ENCODE measurements around the gene TWF2.
A peak's percentile ranks its signal among the peaks of the same experiment; 100 is the strongest.

The TWF2 gene

DNA sequence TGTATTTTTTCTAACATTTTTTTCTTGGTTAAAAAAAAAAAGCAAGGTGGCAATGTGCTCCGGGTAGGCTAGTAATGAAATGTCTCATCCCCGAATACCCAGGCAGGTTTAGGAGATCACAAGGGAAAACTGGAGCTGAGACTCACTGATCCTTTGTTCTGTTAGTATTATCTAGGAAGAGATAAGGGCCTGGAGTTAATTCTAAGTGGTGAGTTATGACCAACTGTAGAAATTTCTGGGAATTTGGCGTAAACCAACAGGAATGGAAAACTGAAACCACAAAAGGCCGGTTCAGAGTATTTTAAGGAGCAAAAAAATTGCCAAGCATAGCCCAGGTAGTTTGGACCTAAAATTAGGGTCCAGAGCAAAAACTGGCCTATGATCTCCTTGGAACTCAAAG is 19.0 kb upstream of the TWF2 start:
- DNase-seq (ENCODE audit: low read depth in 3 of 3) = no peak

DNA sequence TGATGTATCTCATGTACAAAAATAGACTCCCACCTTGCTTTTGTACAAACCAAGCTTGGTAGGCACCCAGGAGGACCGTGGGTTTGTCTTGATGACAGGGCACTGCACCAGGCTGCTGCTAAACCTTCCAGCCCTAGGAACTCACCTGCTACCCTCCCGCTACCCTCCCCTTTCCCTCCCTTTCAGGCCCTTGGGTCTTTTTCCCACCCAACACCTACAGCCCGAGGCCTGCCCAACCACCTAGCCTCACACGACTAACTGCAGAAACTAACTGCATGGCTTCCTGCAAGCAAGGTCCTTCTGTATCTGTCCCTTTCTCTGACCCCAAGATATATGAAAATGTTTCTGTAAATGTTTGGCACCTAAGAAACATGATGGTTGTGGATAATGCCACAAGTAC is 17.7 kb upstream of the TWF2 start:
- no peak for DNase-seq (ENCODE audit: low read depth in 3 of 3)

DNA sequence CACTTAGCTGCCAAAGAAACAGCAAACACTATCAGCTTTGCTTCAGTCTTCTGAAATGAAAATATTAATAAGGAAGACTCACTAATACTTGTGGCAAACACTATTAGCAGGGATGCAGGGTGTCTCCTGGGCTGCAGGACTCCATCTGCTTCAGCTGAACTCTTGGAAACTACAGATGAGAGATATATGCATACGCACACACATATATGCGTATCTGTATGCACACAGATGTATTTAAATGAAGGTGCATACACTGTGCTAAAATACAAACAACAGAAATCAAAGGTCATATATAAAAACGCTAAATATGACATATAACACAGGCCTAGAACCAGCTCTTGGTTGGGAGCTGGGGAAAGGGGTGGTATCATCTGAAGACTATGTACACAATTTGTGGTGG is 17.2 kb upstream of the TWF2 start:
- no peak for DNase-seq (ENCODE audit: low read depth in 3 of 3)

DNA sequence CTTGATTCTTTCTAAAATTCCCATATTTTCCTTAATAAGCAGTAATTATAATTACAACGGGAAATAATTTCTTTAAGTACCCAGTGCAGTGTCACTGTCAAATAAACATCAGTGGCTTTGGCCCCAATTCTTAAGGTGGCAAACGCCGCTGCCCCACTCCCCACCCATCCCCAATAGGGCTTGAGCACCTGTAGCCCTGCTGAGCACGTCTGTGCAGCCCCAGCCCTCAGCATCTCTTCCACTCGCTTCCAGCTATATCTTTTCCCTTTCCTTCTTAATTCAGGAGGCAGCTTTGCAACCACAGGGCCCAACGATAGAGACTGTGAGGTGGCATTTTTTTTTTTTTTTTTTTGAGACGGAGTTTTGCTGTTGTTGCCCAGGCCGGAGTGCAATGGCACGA is 15.7 kb upstream of the TWF2 start:
- DNase-seq (ENCODE audit: low read depth in 3 of 3) = no peak

DNA sequence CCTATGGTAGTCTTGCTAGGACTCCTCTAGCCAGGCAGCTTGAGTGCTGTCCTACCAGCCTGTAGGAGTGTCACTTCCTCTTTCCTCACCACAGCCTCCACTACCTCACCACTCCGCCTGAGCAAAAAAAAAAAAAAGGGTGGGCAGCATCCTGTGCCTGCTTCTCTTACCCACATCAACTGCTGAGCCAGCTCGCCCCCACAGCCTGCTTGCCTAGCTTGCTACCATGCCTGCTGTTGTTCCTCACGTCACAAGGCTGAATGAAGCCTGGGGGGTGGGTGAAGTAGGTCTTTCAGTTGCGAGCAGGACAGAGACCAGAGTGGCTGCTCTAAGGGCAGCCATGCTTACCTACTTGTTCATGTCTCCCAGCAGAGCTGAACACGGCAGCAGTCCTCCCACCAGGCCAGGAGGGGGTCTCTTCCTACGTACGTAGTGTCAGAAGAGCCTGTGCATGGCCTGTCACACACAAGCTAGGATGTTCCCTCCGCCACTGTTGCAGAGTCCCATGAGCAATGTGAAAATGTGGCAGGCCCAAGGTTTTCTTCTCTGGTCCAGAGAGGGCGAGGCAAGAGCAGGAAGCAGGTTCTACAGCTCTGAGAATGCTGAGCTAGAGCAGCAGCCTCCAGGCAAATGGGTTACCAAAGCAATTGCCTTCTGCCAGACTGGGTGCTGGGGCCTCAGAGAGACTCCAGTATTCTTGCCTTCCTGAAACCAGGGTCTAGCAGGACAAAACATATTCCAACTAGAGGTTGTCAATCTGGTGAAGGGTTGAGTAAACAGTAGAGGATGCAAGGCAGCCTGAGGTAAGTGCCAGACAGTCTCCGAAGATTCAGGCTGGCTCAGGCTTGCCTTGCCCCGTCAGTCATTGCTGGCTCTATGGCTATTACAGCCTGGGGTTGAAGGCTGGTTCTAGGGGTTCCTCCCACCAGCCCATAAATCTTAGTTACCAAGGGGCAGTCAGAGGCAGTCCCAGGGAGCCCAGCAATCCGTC is 14.7 kb upstream of the TWF2 start:
- peak in 2 of 3 experiments; percentile 70 to 79 for DNase-seq (ENCODE audit: low read depth in 3 of 3)

DNA sequence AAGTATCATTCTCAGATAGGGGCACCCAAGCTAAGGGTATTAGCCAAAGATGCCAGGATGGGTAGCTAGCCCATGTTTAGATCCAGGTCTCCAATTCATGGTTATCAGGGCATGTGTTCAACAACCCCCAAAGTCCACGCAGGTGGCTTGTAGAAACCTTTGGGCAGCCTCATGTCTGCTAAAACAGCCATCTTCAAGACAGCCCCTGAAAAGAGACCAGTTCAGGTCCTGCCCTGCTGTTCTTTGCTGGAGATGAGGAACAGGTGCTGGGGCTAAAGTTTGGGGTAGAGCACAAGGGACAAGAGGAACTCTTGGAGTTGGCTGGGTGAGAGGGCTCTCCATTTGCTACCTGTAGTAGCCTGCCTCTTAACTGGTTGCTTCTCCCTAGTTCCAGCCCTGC is 11.2 kb upstream of the TWF2 start:
- no peak for DNase-seq (ENCODE audit: low read depth in 3 of 3)

DNA sequence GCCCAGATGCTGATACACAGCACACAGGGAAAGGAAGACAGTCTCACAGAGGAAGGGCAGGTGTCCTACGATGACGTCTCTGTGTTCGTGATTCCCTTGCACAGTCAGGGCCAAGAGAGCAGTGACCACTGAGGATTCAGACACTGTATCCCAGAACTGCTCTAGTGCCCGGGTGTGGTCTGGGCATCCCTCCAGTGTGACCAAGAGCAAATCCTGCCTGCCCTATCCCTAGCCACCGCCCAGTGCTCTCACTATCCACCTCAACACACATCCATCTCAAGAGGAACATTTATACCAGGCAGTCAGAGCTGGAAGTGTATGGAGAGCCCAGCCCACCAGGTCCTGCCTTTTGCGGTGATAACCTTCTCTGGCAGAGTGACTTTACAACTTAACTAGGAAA is 10.7 kb upstream of the TWF2 start:
- DNase-seq (ENCODE audit: low read depth in 3 of 3) = no peak

DNA sequence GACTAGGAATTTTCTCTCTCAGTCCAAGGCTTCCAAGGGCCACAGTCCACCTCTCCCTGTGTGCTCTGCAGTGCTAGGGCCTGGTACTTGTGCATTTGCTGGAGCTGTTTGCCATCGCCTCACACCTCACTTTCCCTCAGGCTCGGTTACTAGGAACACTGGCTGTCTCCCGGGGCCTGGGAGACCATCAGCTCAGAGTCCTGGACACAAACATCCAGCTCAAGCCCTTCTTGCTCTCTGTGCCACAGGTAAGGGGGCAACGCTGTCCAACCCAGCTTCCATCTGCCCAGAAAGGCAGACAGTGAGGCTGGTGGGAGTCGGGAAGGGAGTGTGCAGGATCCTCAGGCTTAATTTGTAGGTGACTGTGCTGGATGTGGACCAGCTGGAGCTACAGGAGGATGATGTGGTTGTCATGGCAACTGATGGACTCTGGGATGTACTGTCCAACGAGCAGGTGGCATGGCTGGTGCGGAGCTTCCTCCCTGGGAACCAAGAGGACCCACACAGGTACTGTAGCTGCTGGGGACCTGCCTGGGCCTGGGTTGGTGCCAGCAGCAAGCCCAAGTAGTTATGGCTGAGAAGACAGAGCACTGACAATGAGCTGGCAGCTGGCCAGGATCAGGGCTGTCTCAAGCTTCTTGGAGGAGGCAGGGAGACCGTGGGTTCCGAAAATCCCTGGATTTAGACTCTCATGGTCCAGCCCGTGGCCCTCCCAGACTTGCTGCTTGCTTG is 10.0 kb upstream of the TWF2 start:
- DNase-seq (ENCODE audit: low read depth in 3 of 3) = no peak

DNA sequence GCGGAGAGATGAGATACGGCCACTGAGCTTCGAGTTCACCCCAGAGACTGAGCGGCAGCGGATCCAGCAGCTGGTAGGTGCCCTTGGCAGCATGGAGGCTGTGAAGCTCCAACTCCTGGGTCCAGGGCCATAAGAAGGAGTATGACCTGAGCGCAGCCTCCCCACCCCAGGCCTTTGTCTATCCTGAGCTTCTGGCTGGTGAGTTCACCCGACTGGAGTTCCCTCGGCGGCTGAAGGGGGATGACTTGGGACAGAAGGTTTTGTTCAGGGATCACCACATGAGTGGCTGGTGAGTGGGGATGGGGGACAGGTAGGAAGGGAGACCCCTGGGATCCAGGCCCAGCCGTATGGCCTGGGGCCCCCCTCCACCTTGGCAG is 9.2 kb upstream of the TWF2 start:
- no peak for DNase-seq (ENCODE audit: low read depth in 3 of 3)

DNA sequence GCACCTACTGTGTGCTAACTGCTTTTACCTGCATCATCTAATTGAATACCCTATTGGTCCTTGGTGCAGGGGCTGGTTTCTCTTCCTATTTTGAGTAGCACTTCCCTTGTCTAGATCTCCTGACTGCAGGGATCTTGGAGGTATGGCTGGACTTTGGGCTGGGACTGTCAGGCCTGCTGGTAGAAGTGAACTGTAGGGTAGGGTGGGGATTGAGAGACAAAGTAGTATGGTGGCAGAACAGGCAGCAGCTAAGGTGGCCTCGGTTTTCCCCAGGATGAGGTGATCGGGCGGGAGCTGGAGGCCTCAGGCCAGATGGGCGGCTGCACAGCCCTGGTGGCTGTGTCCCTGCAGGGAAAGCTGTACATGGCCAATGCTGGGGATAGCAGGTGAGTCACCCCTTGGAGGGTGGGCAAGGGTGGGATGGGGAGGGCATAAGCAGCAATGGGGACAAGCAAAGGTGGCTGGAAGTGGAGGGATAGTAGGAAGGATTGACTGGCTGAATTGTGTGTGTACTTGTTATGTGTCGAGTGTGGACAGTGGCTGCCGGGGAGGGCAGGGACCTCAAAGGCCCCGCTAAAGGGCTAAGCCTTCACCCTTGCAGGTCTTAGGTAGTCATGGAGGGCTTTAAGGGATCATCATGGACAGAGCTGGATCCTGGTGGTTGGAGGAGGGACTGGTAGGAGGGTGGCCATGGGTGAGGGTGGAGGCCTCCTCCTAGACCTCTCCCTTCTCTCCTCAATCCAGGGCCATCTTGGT is 8.6 kb upstream of the TWF2 start:
- DNase-seq (ENCODE audit: low read depth in 3 of 3) = no peak

DNA sequence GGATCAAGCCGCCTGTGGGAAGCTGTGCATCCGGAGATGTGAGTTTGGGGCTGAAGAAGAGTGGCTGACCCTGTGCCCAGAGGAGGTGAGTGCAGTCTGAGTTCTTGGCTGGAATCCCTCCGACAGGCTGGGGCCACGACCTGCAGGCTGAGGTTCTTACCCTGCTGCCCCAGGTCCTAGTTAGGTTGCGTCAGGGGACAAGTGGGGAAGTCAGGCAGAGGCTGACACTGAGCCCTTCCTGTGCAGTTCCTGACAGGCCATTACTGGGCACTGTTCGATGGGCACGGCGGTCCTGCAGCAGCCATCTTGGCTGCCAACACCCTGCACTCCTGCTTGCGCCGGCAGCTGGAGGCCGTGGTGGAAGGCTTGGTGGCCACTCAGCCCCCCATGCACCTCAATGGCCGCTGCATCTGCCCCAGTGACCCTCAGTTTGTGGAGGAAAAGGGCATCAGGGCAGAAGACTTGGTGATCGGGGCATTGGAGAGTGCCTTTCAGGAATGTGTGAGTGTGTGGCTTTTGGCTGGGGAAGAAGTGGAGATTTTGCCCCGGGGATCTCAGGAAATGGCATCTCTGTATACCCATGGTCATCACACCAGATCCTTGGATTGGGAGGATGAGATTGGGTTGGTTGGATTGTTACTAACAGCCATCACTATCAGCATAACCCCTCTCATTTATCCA is 7.9 kb upstream of the TWF2 start:
- no peak for DNase-seq (ENCODE audit: low read depth in 3 of 3)

DNA sequence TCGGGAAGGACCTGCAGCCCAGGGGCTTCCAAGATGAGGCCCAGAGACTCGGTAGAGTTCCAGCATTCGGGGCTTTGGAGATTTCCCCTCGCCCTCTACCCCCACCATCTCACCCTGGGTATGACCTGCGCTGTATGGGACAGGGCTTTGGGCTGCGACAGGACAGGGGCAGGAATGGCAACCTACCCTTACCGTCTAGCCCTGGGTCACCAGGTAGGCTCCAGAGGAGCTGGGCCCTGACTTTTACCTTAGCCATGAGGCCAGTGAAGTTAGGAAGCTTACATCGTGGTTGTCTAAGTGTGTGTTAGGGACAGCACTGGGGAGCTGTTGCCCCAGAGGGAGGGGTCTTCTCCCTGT is 7.3 kb upstream of the TWF2 start:
- no peak for DNase-seq (ENCODE audit: low read depth in 3 of 3)

DNA sequence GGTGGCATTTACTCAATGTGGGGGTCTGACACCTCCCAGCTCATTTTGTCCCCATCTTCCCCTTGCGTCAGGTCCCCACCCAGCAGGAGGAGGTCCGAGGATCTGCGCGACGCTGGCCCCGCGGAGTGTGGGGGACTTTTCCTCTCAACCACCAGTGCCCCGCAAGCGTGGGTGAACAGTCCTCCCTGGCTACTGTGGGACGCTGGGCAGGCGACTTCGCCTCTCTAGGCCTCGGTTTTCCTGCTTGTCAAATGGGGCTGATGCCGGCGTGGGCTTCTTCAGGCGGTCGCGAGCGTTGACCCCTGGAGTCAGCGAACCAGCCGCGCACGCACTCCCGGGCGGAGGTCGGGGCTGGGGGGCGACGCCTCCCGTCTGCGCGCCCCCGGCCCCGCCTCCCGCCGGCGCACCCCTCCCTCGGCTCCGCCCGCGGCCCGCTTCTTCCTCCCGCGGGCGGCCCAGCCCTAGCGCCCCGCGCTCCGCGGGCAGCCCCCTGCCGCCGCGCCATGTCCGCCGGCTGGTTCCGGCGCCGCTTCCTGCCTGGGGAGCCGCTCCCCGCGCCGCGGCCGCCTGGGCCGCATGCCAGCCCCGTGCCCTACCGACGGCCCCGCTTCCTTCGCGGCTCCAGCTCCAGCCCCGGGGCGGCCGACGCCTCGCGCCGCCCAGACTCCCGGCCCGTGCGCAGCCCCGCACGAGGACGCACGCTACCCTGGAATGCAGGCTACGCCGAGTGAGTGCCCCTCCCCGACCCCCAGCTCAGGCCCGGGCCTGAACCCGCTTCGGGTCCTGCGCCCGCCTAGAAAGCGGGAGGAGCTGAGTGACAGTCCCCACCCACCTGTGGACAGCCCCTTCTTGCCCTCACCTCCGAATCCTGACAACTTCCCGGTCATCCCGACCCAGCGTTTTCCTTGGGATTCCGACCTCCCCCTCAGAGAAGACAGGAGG is 6.6 kb upstream of the TWF2 start, which contains the start of gene PPM1M:
PPM1M (plus strand) TSS at position 438 of the 942 bp plus-strand sequence; CDS start at position 504, 66 bp downstream.
- peak in 1 of 3 experiments; percentile 36 for DNase-seq (ENCODE audit: low read depth in 3 of 3)

DNA sequence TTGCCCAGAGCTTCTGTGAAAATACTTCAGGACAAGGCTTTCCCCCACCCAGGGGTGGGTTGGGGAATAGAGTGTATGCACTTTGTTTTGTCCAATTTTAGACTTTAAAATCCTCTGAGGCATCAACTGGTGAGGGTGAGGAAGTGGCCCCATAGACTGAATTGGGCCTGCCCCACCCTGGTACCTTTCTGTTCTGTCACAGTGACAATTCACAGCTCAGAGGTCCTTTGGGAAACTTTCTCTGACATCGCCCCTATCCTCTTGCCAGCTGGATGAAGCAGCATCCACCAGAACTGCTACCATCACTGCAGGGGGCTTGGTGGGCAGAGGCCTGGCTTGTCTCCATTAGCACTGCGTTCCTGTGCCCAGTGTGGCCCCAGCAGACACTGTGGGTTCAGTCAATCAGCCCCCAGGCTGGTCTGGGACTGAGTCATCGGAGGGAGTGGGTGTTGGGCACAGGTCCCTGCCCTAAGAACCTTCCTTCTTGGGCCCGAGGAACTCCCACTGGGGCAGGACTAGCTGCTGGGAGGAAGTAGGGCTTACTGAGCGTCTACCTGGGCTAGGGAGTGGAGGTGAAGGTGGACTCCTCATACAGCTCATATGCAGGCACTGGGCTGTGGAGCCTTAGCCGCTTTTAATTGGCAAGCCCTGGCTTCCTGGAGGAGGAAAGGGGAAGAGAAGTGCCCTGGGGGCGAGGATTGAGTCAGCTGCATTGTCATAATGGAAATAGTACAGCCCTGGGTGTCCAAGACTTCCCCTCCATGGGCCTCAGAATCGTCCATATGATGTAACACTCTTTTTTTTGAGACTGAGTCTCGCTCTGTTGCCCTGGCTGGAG is 5.1 kb upstream of the TWF2 start:
- DNase-seq (ENCODE audit: low read depth in 3 of 3) = no peak

DNA sequence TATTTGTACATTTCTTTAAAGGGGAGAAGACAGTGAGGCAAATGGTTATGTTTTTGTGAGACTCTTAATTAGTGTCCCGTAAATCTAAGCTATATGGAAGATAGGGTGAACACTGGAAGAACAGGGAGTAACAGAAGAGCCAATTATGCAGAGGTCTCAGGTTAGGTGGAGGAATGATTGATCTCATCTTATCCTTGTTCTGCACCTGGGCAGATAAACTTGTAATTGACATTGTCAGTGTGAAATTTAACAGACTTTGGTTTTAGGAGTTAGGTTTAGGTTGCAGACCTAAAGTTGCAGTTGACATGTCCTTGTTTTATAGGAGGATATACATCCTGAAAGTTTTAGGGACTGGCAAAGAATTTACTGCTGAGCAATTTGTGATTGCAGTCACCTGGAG is 3.1 kb upstream of the TWF2 start:
- no peak for DNase-seq (ENCODE audit: low read depth in 3 of 3)

DNA sequence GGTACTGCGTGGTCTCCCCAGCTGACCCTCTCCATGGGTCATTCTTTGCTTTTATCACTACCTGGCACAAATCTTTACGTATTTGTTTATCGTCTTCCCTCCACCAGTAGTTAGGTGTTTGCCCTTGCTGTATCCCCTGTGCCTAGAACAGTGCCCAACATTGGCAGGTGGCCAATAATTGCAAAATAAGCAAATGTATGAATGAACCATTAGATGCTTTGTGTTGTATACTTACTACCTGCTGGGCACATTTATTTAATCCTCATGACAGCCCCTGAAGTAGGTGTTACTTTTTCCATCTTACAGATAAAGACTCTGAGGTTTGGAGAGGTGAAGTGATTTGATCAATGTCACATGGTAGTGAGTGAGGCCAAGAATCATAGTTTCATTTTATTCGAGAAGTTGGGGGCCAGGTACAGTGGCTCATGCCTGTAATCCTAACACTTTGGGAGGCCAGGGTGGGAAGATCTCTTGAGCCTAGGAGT is 2.0 kb upstream of the TWF2 start:
- no peak for DNase-seq (ENCODE audit: low read depth in 3 of 3)

DNA sequence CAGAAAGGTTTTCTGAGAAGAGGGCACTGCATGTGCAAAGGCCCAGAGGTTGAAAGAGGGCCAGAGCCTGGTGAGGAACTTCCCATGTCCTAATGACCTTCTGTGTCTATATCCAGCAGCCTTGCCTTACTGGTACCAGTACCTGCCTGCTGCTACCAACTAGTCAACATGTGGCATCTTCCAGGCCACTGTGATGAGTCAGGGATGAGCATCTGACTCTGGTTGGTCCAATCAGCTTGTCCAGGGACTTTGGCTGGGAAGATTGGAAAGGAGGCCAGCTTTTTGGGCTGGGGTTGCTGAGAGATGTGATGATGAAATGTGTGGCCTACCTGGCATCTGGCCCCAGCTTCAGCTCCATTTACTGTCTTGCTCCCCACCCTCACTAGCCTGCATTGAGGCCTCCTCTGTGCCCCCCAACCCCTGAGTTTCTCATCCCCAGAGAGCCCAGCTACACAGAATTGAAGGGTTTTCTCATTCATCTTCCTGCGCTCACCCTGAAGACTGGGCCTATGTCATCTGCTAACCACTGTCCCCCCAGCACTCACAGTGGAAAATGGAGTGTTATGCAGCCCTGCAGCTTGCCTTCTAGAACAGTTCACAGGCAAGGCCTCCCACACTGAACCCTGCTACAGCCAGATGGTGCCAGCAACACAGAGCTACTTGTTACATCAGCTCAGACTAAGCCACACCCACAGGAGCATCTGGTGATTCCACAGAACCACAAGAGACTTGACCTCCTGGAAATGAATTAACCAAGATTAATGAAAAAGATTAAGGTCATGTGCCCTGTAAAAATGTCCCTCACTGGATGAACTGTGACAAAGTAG is 1.3 kb upstream of the TWF2 start:
- DNase-seq (ENCODE audit: low read depth in 3 of 3) = peak in 1 of 3 experiments; percentile 56

DNA sequence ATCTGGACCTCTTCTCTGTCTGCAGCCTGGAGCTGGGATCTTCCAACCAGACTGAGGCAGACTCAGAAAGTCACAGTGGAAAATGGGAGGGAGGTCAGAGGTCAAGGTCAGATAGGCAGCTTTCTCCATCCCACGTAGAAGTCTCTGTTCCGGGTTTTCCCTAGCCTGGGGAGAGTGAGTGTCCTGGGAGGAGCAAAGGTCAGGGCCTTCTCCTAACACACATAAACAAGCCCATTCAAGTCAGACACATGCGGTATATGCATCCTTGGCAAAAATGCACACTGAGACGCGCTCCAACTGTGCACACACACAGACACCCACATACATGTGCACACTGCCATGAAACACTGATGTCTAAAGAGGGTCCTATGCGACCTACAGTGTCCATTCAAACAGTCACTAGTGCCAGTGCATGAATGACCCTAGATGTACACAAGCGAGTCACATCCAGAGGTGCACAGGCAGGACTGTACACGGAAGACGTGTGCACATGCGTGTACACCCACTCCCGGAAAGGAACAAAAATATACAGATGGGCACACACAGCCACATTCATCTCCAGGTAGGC is 681 bp downstream of the TWF2 start:
- no peak for DNase-seq (ENCODE audit: low read depth in 3 of 3)

Measured in stimulated activated CD4-positive, alpha-beta T cell treated with anti-CD3 and anti-CD28 coated beads, TNF-alpha, amount 100 ng/mL, for 4 hours (primary cell).